ENCODE results near the gene CCHCR1.

CCHCR1 gene

GRCh38 chr6:31163922-31164321 is 6.3 kb upstream of the CCHCR1 start:
- no peak for DNase-seq

DNA sequence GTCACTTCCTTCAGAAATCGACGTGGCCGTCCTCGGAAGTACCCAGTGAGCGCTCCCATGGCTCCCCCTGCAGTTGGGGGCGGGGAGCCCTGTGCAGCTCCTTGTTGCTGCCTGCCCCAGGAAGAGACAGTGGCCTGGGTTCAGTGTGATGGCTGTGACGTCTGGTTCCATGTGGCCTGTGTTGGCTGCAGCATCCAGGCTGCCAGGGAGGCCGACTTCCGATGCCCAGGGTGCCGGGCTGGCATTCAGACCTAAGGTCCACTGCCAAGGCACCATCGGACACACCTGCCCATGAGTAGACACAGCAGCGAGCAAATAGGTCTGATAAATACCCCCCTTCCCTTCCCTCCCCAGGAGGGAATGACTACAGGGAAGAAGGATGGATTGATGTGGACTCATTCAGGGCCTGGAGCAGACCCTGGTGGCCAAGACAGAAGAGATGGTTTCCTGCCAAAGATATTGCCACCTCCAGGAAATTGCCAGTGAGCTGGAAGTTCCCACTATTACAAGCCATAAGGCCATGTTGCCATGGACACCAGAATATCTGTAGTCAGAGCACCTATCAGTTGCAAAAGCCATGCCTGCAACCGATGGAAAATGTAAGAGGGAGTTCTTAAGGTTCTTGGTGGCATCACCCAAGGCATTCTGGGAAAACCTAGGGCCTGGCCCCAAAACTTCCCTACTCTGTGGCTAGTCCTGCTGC is 5.0 kb upstream of the CCHCR1 start:
- DNase-seq, result no peak

DNA sequence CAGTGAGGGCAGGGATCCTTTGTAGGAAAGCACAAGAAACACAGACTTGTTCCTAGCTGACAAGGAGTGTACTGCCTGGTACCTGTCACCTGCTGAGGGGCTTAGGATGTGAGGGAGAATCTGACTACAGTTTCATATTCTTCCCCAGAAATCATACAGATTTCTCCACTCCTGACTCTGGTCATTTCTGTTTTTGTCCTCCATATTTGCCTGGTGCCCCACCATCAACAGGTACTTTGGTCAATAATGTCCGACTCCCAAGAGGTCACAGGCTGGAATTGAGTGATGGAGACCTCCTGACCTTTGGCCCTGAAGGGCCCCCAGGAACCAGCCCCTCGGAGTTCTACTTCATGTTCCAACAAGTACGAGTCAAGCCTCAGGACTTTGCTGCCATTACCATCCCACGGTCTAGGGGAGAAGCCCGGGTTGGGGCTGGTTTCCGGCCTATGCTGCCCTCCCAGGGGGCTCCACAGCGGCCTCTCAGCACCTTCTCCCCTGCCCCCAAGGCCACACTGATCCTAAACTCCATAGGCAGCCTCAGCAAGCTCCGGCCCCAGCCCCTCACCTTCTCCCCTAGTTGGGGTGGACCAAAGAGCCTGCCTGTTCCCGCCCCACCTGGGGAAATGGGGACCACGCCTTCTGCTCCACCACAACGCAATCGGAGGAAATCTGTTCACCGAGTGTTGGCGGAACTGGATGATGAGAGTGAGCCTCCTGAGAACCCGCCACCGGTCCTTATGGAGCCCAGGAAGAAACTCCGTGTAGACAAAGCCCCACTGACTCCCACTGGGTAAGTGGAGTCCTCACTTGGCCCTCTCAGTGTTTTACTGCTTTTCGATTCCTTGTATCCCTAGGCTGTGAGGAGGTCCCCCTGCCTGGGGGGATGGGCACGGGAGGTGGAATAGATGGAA is 3.9 kb upstream of the CCHCR1 start:
- DNase-seq, result no peak

- no peak for DNase-seq
These were observed 1.6 kb upstream of the CCHCR1 start for GRCh38 chr6:31158863-31159855.

- DNase-seq, result peak; percentile 97
These were observed 699 bp upstream of the CCHCR1 start, which contains the start of gene TCF19 for GRCh38 chr6:31158140-31158862. TSS of gene TCF19 (plus strand) at chr6:31158589. CDS start at chr6:31159470, 881 bp downstream.

DNA sequence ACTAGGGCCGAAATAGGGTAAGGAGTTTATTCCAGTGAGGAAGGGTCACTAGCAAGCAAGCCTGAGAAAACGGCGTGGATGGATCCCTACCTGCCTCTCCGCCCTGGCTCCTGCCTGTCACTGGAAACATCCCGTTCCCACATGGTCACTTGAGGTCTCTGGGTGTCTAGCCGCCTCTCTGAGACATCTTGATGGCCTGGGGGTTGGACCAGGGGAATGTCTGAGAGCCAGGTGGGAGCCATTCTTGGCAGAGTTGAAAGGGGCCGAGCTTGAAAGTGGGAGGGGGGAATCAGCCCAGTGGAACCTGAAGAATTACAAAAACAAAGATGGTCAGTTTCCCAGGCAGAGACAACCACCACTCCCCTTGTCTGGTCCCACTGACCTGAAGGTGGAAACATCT is 961 bp downstream of the CCHCR1 start:
- DNase-seq, result no peak

- DNase-seq, result no peak
These were observed 3.2 kb downstream of the CCHCR1 start for GRCh38 chr6:31154436-31154835.

- DNase-seq, result no peak
These were observed 4.8 kb downstream of the CCHCR1 start for GRCh38 chr6:31152781-31153180.

- DNase-seq, result no peak
These were observed 7.7 kb downstream of the CCHCR1 start for GRCh38 chr6:31149827-31150447.

GRCh38 chr6:31145386-31145785 is 12.2 kb downstream of the CCHCR1 start:
- DNase-seq, result no peak

- no peak for DNase-seq
These were observed 12.6 kb downstream of the CCHCR1 start for GRCh38 chr6:31144970-31145340.

DNA sequence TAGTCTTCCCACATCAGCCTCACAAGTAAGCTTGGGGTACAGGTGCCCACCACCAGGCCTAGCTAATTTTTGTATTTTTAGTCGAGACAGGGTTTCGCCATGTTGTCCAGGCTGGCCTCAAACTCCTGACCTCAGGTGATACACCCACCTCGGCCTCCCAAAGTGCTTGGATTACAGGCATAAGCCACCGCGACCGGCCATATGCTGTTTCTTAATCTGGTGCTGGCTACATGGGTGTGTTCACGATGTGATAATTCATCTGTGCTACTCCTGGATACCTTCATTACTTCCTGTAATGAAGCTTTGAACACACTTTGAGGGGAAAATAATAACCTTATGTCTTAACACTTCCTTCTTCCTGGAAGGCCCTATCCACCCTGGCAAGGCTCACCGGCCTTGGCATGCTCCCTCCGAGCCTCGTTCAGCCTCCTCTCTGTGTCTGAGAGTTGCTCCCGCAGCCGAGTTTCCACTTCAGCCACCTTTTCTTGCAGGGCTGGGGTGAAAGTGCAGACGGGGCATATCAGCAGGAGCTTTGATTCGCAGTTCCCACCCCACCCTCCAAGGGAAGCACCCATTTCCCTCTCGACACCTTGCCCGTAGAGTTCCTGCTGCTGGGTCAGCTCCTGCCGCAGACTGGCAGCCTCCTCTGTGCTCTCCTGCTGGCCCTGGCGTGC is 13.2 kb downstream of the CCHCR1 start:
- DNase-seq, result no peak

- no peak for DNase-seq
These were observed 14.5 kb downstream of the CCHCR1 start for GRCh38 chr6:31143148-31143547.

GRCh38 chr6:31142361-31142761 is 15.2 kb downstream of the CCHCR1 start:
- no peak for DNase-seq

GRCh38 chr6:31140643-31141042 is 17.0 kb downstream of the CCHCR1 start:
- no peak for DNase-seq

GRCh38 chr6:31139599-31139998 is 18.0 kb downstream of the CCHCR1 start:
- no peak for DNase-seq

GRCh38 chr6:31138982-31139381 is 18.6 kb downstream of the CCHCR1 start, which contains the start of gene PSORS1C2:
TSS of gene PSORS1C2 (minus strand) at chr6:31139066. CDS start at chr6:31139026, 40 bp downstream.
- DNase-seq, result no peak

DNA sequence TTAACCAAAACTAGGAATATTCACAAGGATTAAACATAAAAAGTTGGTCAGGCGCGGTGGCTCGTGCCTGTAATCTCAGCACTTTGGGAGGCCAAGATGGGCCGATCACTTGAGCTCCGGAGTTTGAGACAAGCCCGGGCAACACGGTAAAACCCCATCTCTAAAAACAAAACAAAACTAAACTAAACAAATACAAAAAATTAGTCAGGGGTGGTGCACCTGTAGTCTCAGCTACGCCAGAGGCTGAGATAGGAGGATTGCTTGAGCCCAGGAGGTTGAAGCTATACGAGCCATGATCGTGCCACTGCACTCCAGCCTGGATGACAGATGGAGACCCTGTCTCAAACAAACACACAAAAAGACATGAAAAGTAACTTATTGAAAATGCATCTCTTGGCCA is 21.9 kb downstream of the CCHCR1 start:
- no peak for DNase-seq

DNA sequence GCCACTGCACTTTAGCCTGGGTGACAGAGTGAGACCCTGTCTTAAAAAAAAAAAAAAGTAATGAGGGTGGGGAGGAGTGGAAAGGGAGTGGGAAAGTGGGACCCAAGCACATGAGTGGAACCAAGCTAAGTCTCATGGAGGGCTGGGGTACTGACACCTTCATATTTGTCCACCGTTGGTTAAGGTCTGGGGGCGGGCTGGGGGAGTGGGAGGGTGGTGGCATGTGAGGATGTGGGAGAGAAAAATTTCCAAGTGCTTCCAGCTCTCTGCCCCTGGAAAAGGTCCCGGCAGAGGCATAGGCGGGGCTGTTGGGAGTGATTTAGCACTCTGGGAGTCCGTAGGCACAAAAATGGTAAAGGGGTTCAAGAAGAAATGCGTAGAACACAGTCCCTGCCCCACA is 24.8 kb downstream of the CCHCR1 start:
- no peak for DNase-seq

- DNase-seq, result no peak
These were observed 26.0 kb downstream of the CCHCR1 start for GRCh38 chr6:31131595-31131994.

DNA sequence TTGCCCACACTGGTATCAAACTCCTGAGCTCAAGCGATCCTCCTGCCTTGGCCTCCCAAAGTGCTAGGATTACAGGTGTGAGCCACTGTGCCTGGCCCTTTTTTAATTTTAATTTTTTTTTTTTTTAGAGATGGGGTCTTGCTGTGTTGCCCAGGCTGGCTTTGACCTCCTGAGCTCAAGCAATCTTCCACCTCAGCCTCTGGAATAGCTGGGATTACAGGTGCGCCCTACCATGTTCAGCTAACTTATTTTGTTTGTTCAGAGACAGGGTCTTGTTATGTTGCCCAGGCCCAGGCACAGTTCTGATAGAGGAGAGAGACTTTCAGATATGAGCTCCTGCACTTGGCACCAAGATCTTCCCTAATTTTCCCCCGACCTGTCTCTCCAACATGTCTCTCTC is 26.9 kb downstream of the CCHCR1 start:
- DNase-seq, result no peak

All from right kidney (tissue), 1 donor.